PC-3 (cell line): ENCODE data around the gene GAB1. TPM values are rescaled to one million over a fixed set of nuclear protein-coding genes. Genes with fewer than 3 reads are reported as not detected.
A peak's percentile ranks its signal among the peaks of the same experiment; 100 is the strongest.

Experiments
- ATAC-seq: fragments of 200-7000 bp; cut with Tn5 transposase; 2 replicates; pipeline ENCODE4 v1.9.1; 2020; ENCODE audit warnings: mild to moderate bottlenecking, moderate library complexity
- BruUV-seq: library from RNA; stranded (reverse); fragments of 400-500 nt; replicated peaks from 2 replicates; lab custom pipeline; 2021; lab: Mats Ljungman, UMichigan
- CTCF ChIA-PET: fragments of 300-600 bp; sonication (Branson Sonifier 250); formaldehyde crosslinking; loops from one replicate; lab custom pipeline; 2022; ENCODE audit warnings: antibody characterized with exemption; lab: Charles Lee
- POLR2A ChIA-PET: fragments of 300-600 bp; sonication (Branson Sonifier 250); formaldehyde crosslinking; loops from one replicate; lab custom pipeline; 2022; ENCODE audit warnings: antibody characterized with exemption; ENCODE audit not compliant: unreplicated experiment; lab: Charles Lee
- DNase-seq: peaks from one replicate; pipeline ENCODE4 v3.0.0-alpha.2; 2015
- H2AFZ ChIP-seq: fragments of 300-600 bp; sonication (generic); 2 replicates; pipeline ENCODE4 v1.6.0; 2016; ENCODE audit warnings: antibody characterized with exemption, low read length
- H3F3A ChIP-seq: fragments of 300-600 bp; sonication (generic); one replicate; pipeline ENCODE4 v1.6.0; 2017; ENCODE audit warnings: antibody characterized with exemption, low read length, control low read depth, mild to moderate bottlenecking; ENCODE audit not compliant: unreplicated experiment
- H3K27ac ChIP-seq: fragments of 300-600 bp; sonication (generic); 2 replicates; pipeline ENCODE4 v1.5.1; 2016; ENCODE audit warnings: mild to moderate bottlenecking, low read length
- H3K27me3 ChIP-seq: fragments of 300-600 bp; sonication (generic); 2 replicates; pipeline ENCODE4 v1.6.1; 2016; ENCODE audit warnings: low read length, mixed read lengths
- H3K36me3 ChIP-seq: fragments of 300-600 bp; sonication (generic); 2 replicates; pipeline ENCODE4 v1.6.1; 2016; ENCODE audit warnings: low read depth, mixed run types, low read length, mixed read lengths
- H3K4me1 ChIP-seq: fragments of 300-600 bp; sonication (generic); 2 replicates; pipeline ENCODE4 v1.5.1; 2016; ENCODE audit warnings: low read length; ENCODE audit not compliant: insufficient read depth
- H3K4me2 ChIP-seq: fragments of 300-600 bp; sonication (generic); 2 replicates; pipeline ENCODE4 v1.6.0; 2016; ENCODE audit warnings: low read length
- H3K4me3 ChIP-seq: fragments of 300-600 bp; sonication (generic); 2 replicates; pipeline ENCODE4 v1.5.1; 2016; ENCODE audit warnings: mild to moderate bottlenecking, low read length, mixed read lengths
- H3K79me2 ChIP-seq: fragments of 300-600 bp; sonication (generic); 2 replicates; pipeline ENCODE4 v1.6.1; 2017; ENCODE audit warnings: low read length, mixed read lengths
- H3K9ac ChIP-seq: fragments of 300-600 bp; sonication (generic); 2 replicates; pipeline ENCODE4 v1.6.0; 2016; ENCODE audit warnings: mild to moderate bottlenecking, low read length
- H3K9me2 ChIP-seq: fragments of 300-600 bp; sonication (generic); replicated peaks from 2 replicates; pipeline ENCODE4 v1.6.1; 2016; ENCODE audit warnings: mixed run types, low read length, mixed read lengths
- H3K9me3 ChIP-seq: fragments of 300-600 bp; sonication (generic); 2 replicates; pipeline ENCODE4 v1.6.1; 2016; ENCODE audit warnings: low read length, mixed read lengths
- H4K20me1 ChIP-seq: fragments of 300-600 bp; sonication (generic); 2 replicates; pipeline ENCODE4 v1.6.1; 2016; ENCODE audit warnings: low read length, mixed read lengths
- EZH2 ChIP-seq: fragments of 300-600 bp; sonication (generic); IDR thresholded peaks from one replicate; pipeline ENCODE4 v1.6.1; 2017; ENCODE audit warnings: antibody characterized with exemption, mild to moderate bottlenecking, low read length; ENCODE audit not compliant: unreplicated experiment
- EZH2phosphoT487 ChIP-seq: fragments of 300-600 bp; sonication (generic); IDR thresholded peaks from 2 replicates; pipeline ENCODE4 v1.6.1; 2018; ENCODE audit warnings: mild to moderate bottlenecking, antibody characterized with exemption, low read length, borderline replicate concordance
- intact Hi-C: fragments of 100-400 bp; cut with micrococcal nuclease; formaldehyde crosslinking; loops from 2 replicates; pipeline ENCODE4 v1.9.0; 2023
- total RNA-seq: library from RNA; depleted of rRNA; stranded (reverse); fragments of >200 nt; gene quantifications from 2 replicates; pipeline ENCODE4 v1.2.3, GENCODE V29; 2014
- TF ChIP-seq, protein P1 (sequence below): fragments of 300-600 bp; sonication (generic); conservative IDR thresholded peaks from 2 replicates; pipeline ENCODE4 v1.5.1; 2017; ENCODE audit warnings: antibody characterized with exemption, low read depth, mild to moderate bottlenecking, low read length

GAB1 gene
- total RNA-seq, 1 experiment from 2014 or later, result 4.9 TPM

DNA sequence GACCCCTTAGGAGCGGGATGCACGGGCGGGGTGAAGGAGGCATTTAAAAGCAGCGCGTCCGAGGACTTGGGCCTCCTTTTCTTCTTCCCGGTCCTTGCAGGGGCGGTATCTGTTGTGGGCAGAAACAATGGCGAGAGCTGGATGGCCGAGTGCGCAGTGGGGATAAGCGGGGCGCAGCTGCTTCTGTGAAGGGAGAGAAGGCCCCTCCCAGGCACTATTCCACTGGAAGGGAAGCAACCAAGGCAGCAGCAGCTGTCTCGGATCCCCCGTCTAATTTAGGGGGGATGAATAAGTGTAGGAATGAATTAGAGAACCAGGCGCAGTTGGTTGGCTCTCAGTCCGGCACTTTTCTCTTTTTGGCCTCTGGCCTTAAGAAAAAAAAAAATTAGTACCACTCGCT lies 177.8 kb downstream of the GAB1 start:
- Histone ChIP-seq H3K9ac (peak overlapping the region; percentile 88), H3K4me1 (peaks cover 16% of the 10 kb centered on the region; the same call in 1 of the 2 replicates), H3K79me2 (peaks cover 59% of the 10 kb centered on the region), H3K9me3 (no peaks in the 10 kb centered on the region), H3F3A (no peaks in the 10 kb centered on the region), H3K27me3 (peaks cover 4% of the 10 kb centered on the region; the same call in 1 of the 2 replicates), H2AFZ (peak overlapping the region; percentile 93), H4K20me1 (peaks cover 45% of the 10 kb centered on the region), H3K27ac (no peak overlapping the region), H3K4me3 (peak overlapping the region; percentile 93), H3K4me2 (peak overlapping the region; percentile 87), H3K9me2 (no peaks in the 10 kb centered on the region), H3K36me3 (peaks cover 19% of the 10 kb centered on the region; the same call in 1 of the 2 replicates)
- peak; percentile 18 for ATAC-seq
- intact Hi-C loops, result no loop called here
- ChIA-PET CTCF (interaction anchor here (0.8 kb wide), 2 partner anchors 44 to 326 kb away, joined by 3 to 7 read pairs; no protein-coding TSS in a partner anchor), POLR2A (no interaction called here)
- TF ChIP-seq EZH2 (no peak), EZH2phosphoT487 (no peak)
- TF ChIP-seq, protein P1, sequence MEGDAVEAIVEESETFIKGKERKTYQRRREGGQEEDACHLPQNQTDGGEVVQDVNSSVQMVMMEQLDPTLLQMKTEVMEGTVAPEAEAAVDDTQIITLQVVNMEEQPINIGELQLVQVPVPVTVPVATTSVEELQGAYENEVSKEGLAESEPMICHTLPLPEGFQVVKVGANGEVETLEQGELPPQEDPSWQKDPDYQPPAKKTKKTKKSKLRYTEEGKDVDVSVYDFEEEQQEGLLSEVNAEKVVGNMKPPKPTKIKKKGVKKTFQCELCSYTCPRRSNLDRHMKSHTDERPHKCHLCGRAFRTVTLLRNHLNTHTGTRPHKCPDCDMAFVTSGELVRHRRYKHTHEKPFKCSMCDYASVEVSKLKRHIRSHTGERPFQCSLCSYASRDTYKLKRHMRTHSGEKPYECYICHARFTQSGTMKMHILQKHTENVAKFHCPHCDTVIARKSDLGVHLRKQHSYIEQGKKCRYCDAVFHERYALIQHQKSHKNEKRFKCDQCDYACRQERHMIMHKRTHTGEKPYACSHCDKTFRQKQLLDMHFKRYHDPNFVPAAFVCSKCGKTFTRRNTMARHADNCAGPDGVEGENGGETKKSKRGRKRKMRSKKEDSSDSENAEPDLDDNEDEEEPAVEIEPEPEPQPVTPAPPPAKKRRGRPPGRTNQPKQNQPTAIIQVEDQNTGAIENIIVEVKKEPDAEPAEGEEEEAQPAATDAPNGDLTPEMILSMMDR, result no peak
- peak; percentile 33 for DNase-seq
- BruUV-seq, result no TSS peak

DNA sequence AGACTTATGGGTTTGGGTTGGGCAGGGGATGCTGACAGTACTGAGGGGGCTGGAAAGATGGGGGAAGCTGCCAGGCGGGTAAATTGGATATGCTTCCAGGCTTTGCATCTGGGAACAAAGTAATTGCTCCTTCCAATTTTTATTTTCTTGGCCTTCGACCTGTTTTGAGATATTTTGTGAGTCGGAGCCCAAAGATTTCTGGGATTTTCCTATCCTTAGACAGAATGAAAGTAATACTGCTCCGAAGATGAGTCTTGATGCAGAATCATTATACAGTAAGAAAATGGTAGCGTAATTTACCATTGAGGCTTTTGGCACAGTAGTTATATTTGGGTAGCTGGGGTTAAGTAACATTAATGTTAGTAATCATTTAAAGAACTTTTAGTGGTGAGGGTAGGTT lies 178.2 kb downstream of the GAB1 start:
- peaks cover 45% of the 10 kb centered on the region for H4K20me1 ChIP-seq
- CTCF ChIA-PET, result no interaction called here
- H3K4me1 ChIP-seq, result peaks cover 16% of the 10 kb centered on the region; the same call in 1 of the 2 replicates

DNA sequence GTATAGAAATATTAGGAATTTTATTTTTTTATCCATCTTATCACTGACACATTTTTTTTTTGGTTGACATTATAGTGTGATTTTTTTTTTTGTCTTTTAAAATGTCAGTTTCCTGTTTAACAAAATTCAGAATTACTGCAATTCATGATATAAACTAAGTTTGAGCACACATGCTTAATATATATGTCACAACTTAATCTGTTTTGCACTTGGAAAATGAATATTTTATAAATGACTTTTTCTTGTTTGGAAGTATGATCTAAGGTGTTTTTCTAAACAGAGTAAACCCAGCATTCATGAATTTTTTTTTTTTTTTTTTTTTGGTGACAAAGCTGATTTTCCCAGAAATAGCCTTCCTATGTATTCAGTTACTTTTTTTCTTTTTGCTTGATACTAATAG lies 179.2 kb downstream of the GAB1 start:
- H3K27ac ChIP-seq, result no peak overlapping the region
- no peaks in the 10 kb centered on the region for H3F3A ChIP-seq
- peaks cover 25% of the 10 kb centered on the region; the same call in 1 of the 2 replicates for H3K36me3 ChIP-seq
- H3K4me1 ChIP-seq, result peaks cover 16% of the 10 kb centered on the region; the same call in 1 of the 2 replicates
- H3K4me3 ChIP-seq, result peak overlapping the region; percentile 93
- CTCF ChIA-PET, result no interaction called here
- H3K9me2 ChIP-seq, result no peaks in the 10 kb centered on the region
- peak overlapping the region; percentile 87 for H3K4me2 ChIP-seq
- peaks cover 72% of the 10 kb centered on the region for H3K79me2 ChIP-seq
- peak overlapping the region; percentile 88; the same call in 1 of the 2 replicates for H3K9ac ChIP-seq
- H3K27me3 ChIP-seq, result no peaks in the 10 kb centered on the region
- POLR2A ChIA-PET, result no interaction called here
- H4K20me1 ChIP-seq, result peaks cover 45% of the 10 kb centered on the region
- ATAC-seq, result no peak
- no peak for DNase-seq
- TF ChIP-seq EZH2phosphoT487 (no peak), EZH2 (no peak)
- TF ChIP-seq, protein P1, result no peak
- intact Hi-C loops, result no loop called here
- H3K9me3 ChIP-seq, result no peaks in the 10 kb centered on the region
- no peak overlapping the region for H2AFZ ChIP-seq
- BruUV-seq, result no TSS peak

More for the DNA sequence above, 178.2 kb downstream of the GAB1 start:
- Histone ChIP-seq H3K9me3 (no peaks in the 10 kb centered on the region), H3K4me2 (peak overlapping the region; percentile 87), H2AFZ (no peak overlapping the region), H3K79me2 (peaks cover 63% of the 10 kb centered on the region), H3K36me3 (peaks cover 21% of the 10 kb centered on the region; the same call in 1 of the 2 replicates), H3K27me3 (peaks cover 4% of the 10 kb centered on the region; the same call in 1 of the 2 replicates), H3K4me3 (peak overlapping the region; percentile 93), H3K27ac (no peak overlapping the region), H3K9ac (peak overlapping the region; percentile 88), H3K9me2 (no peaks in the 10 kb centered on the region), H3F3A (no peaks in the 10 kb centered on the region)
- ATAC-seq (no peak), DNase-seq (no peak)
- POLR2A ChIA-PET, result no interaction called here
- BruUV-seq, result no TSS peak
- intact Hi-C loops, result no loop called here
- no peak for TF ChIP-seq EZH2
- no peak for TF ChIP-seq EZH2phosphoT487
